Heart left ventricle (tissue), 16 donors: ENCODE data around the gene DPH6. TPM values are rescaled to one million over a fixed set of nuclear protein-coding genes. Genes with fewer than 3 reads are reported as not detected.

Experiments
- ATAC-seq, 4 donors: fragments of 200-7000 bp; cut with Tn5 transposase; one replicate each; pipeline ENCODE4 v1.9.1; 2020 to 2022; ENCODE audit warnings: moderate library complexity in 4 of 4, mild to moderate bottlenecking in 3 of 4, moderate number of reproducible peaks in 1 of 4
- DNase-seq, 5 donors: peaks; one replicate each; pipeline ENCODE4 v3.0.0-alpha.2; 2020
- H3K27ac ChIP-seq, 12 donors: fragments of 200-600 bp; sonication (generic) in 4 of 12; one replicate each; pipeline versions ENCODE4 v1.5.0 to v1.8.0; 2016 to 2022; ENCODE audit warnings: mild to moderate bottlenecking in 2 of 12
- H3K27me3 ChIP-seq, 9 donors: fragments of 200-600 bp; sonication (generic) in 2 of 9; one replicate each; pipeline versions ENCODE4 v1.5.1 to v1.8.0; 2016 to 2022; ENCODE audit warnings: mild to moderate bottlenecking in 3 of 9
- H3K36me3 ChIP-seq, 9 donors: fragments of 200-600 bp; sonication (generic) in 2 of 9; one replicate each; pipeline versions ENCODE4 v1.5.0 to v1.8.0; 2018 to 2022; ENCODE audit warnings: mild to moderate bottlenecking in 2 of 9
- H3K4me1 ChIP-seq, 12 donors: fragments of 200-600 bp; sonication (generic) in 4 of 12; one replicate each; pipeline versions ENCODE4 v1.5.0 to v1.8.0; 2016 to 2022; ENCODE audit warnings: mild to moderate bottlenecking in 3 of 12
- H3K4me3 ChIP-seq, 12 donors: fragments of 200-600 bp; sonication (generic) in 4 of 12; one replicate each; pipeline versions ENCODE4 v1.5.0 to v1.8.0; 2017 to 2022; ENCODE audit warnings: mild to moderate bottlenecking in 9 of 12, moderate library complexity in 4 of 12
- H3K9me3 ChIP-seq, 12 donors: fragments of 200-600 bp; sonication (generic) in 4 of 12; one replicate each; pipeline versions ENCODE4 v1.5.0 to v1.8.0; 2016 to 2022; ENCODE audit warnings: mild to moderate bottlenecking in 1 of 12
- CTCF ChIP-seq, 12 donors: fragments of 200-600 bp; sonication (generic) in 4 of 12; IDR thresholded peaks; one replicate each; pipeline versions ENCODE4 v1.5.0 to v1.8.0; 2018 to 2022; ENCODE audit warnings: antibody characterized with exemption in 12 of 12, mild to moderate bottlenecking in 5 of 12
- POLR2A ChIP-seq, 2 donors: fragments of 450-650 bp; IDR thresholded peaks; one replicate each; pipeline ENCODE4 v1.6.1; 2017; ENCODE audit warnings: antibody characterized with exemption in 2 of 2, mild to moderate bottlenecking in 2 of 2, moderate library complexity in 2 of 2
- WGBS, 4 donors: extraction: QIAGEN DNeasy Blood & Tissue Kit in 2 of 4; methylation state at CpG; one replicate each; pipeline versions ENCODE4 v1.1.5 to v1.1.7; 2013 to 2018; 5-methylcytosine and 5-hydroxymethylcytosine counted together
- intact Hi-C, 10 donors: fragments of 100-400 bp; cut with DNase I; formaldehyde crosslinking; loops; one replicate each; pipeline versions ENCODE4 v1.11.1 to v1.14.2; 2022
- polyA plus RNA-seq, 2 donors: library from polyadenylated mRNA; stranded (reverse); fragments of 200-250 nt; gene quantifications; one replicate each; pipeline ENCODE4 v1.2.3, GENCODE V29; 2013
- total RNA-seq, 9 donors: library from RNA; depleted of rRNA in 2 of 9; stranded (reverse); fragments of >200 nt in 2 of 9; fragmentation: NEBNext Ultra II Directional in 3 of 9; extraction: Animal tissue kit (Norgen Biotek cat#: 25700) in 3 of 9; gene quantifications; one replicate each; pipeline versions ENCODE4 v1.1.0 to v1.2.4, GENCODE V29; 2016 to 2023
- donor health status: ischemic (EF 13 %, LVEDD 7.1; RV severe dilation, severe dysfunction).
- donor health status: healthy with polysubstance abuse.
- donor health status: DM: no; HTN: yes; CAD: no.
- donor health status: DM: no; HTN: no; CAD: no.
- donor health status: ischemic (EF 25% LVEDD 6.9; RV normal size, moderate dysfunction).
- donor health status: ischemic (EF 25% LVEDD 5.7; RV mildly dilated, moderate dysfunction).
- donor health status: healthy.
- donor health status: DM: yes; HTN: yes; CAD: no.
- donor health status: ischemic (EF 35%, LVEDD 5.7; RV mildly dilated, moderate dysfunction).
- donor health status: nonischemic (EF 11% LVEDD 7.7; RV severe dilation, severe dysfunction).
- donor health status: DM: yes; HTN: yes; CAD: no.
- donor health status: PGD.
- donor health status: ischemic (EF 29% LVEDD 5.4; RV normal size, mild dysfunction).
- donor health status: nonischemic (EF 23%, LVEDD 6.1; RV moderate dilation, normal function).

DPH6 gene
- total and polyA plus RNA-seq, 11 donors = 5.9 to 24.8 (median 15.7) TPM

- ATAC-seq (peak; percentile 1 to 35 (median 12)), DNase-seq (peak in 3 of 5 donors; percentile 24 to 37 (median 24))
- intact Hi-C loops = loop anchor here (1.0 to 10.0 kb wide), 9 partner anchors 116 to 151 kb away; no protein-coding TSS in a partner anchor
- no peaks in the 10 kb centered on the region for H3K27me3 ChIP-seq
- no peaks in the 10 kb centered on the region for H3K9me3 ChIP-seq
- WGBS, 4 donors = 55 to 63% (median 58%) methylated on average over 14 of the region's 14 CpGs
- peaks cover 0 to 25% (median 17%) of the 10 kb centered on the region in 12 donors for H3K4me1 ChIP-seq
- peaks cover 0 to 3% (median 0%) of the 10 kb centered on the region in 9 donors for H3K36me3 ChIP-seq
- TF ChIP-seq CTCF (IDR thresholded peaks at IDR 0.05) (no peak), POLR2A (IDR thresholded peaks at IDR 0.05) (no peak)
- peak overlapping the region; percentile 96 to 100 (median 99) for H3K27ac ChIP-seq
- peak overlapping the region; percentile 62 to 97 (median 80) for H3K4me3 ChIP-seq
Observed at GRCh38 chr15:35546511-35547381, 781 bp upstream of the DPH6 start.

GRCh38 chr15:35545316-35545823, 595 bp downstream of the DPH6 start:
- TF ChIP-seq CTCF (IDR thresholded peaks at IDR 0.05) = no peak
- TF ChIP-seq POLR2A (IDR thresholded peaks at IDR 0.05) = no peak
- WGBS, 4 donors = 1 to 3% (median 2%) methylated on average over 15 of the region's 15 CpGs
- H3K9me3 ChIP-seq = no peaks in the 10 kb centered on the region
- H3K27me3 ChIP-seq = no peaks in the 10 kb centered on the region
- H3K4me3 ChIP-seq = peak overlapping the region; percentile 62 to 97 (median 80)
- intact Hi-C loops = loop anchor here (2.0 to 10.0 kb wide), 8 partner anchors 117 to 152 kb away; no protein-coding TSS in a partner anchor
- DNase-seq = peak; percentile 44 to 66 (median 61)
- peak; percentile 45 to 70 (median 62) for ATAC-seq
- H3K27ac ChIP-seq = peak overlapping the region; percentile 96 to 100 (median 99)
- peaks cover 0 to 25% (median 16%) of the 10 kb centered on the region in 12 donors for H3K4me1 ChIP-seq
- H3K36me3 ChIP-seq = peaks cover 0 to 5% (median 0%) of the 10 kb centered on the region in 9 donors

- H3K4me1 ChIP-seq = peaks cover 0 to 12% (median 8%) of the 10 kb centered on the region in 12 donors
- TF ChIP-seq CTCF (IDR thresholded peaks at IDR 0.05) (no peak), POLR2A (IDR thresholded peaks at IDR 0.05) (no peak)
- ATAC-seq (no peak), DNase-seq (no peak)
- intact Hi-C loops = loop anchor here in 4 of 10 donors (10.0 kb wide), 2 partner anchors 124 to 154 kb away; no protein-coding TSS in a partner anchor
- no peaks in the 10 kb centered on the region for H3K27me3 ChIP-seq
- H3K4me3 ChIP-seq = no peak overlapping the region
- no peak overlapping the region for H3K27ac ChIP-seq
- WGBS, 4 donors = 56 to 81% (median 75%) methylated on average over 1 of the region's 1 CpG
- H3K9me3 ChIP-seq = no peaks in the 10 kb centered on the region
- peaks cover 0 to 31% (median 5%) of the 10 kb centered on the region in 9 donors for H3K36me3 ChIP-seq
Observed at GRCh38 chr15:35540885-35541284, 5.1 kb downstream of the DPH6 start.

GRCh38 chr15:35540021-35540420, 5.9 kb downstream of the DPH6 start:
- Histone ChIP-seq H3K4me1 (peaks cover 0 to 9% (median 7%) of the 10 kb centered on the region in 12 donors), H3K27ac (no peak overlapping the region), H3K27me3 (no peaks in the 10 kb centered on the region), H3K36me3 (peaks cover 0 to 31% (median 5%) of the 10 kb centered on the region in 9 donors), H3K9me3 (no peaks in the 10 kb centered on the region), H3K4me3 (no peak overlapping the region)
- ATAC-seq (no peak), DNase-seq (no peak)
- 97 to 100% (median 97%) methylated on average over 2 of the region's 2 CpGs for WGBS, 4 donors
- intact Hi-C loops = loop anchor here in 4 of 10 donors (10.0 kb wide), 2 partner anchors 125 to 155 kb away; no protein-coding TSS in a partner anchor
- no peak for TF ChIP-seq POLR2A (IDR thresholded peaks at IDR 0.05)
- no peak for TF ChIP-seq CTCF (IDR thresholded peaks at IDR 0.05)
